HepG2 (cell line): Measurements from ENCODE around the gene RRP36.

Source experiments
- CTCF ChIP-seq: sonication (generic); formaldehyde crosslinking; IDR thresholded peaks from 2 replicates; pipeline ENCODE4 v1.5.0; 2020; ENCODE audit warnings: mild to moderate bottlenecking, missing genetic modification reagents, moderate library complexity
- FOSL1 ChIP-seq: sonication (generic); formaldehyde crosslinking; IDR thresholded peaks from 2 replicates; pipeline ENCODE4 v1.9.0; 2021; ENCODE audit warnings: missing genetic modification reagents, borderline replicate concordance
- HOXA5 ChIP-seq: sonication (generic); formaldehyde crosslinking; IDR thresholded peaks from 2 replicates; pipeline ENCODE4 v1.4.0; 2020; ENCODE audit warnings: missing genetic modification reagents
- MXI1 ChIP-seq: IDR thresholded peaks from 3 replicates; pipeline ENCODE4 v1.6.1; 2012; ENCODE audit warnings: low read depth, low read length, inconsistent platforms, borderline replicate concordance
- NCOA2 ChIP-seq: sonication (generic); formaldehyde crosslinking; IDR thresholded peaks from 2 replicates; pipeline ENCODE4 v1.8.0; 2022; ENCODE audit warnings: inconsistent platforms
- REST ChIP-seq, 2 experiments: IDR thresholded peaks; 2 replicates each; pipeline ENCODE4 v1.6.1; 2011 to 2012; ENCODE audit warnings: low read length in 2 of 2, borderline replicate concordance in 1 of 2, low read depth in 1 of 2, mild to moderate bottlenecking in 1 of 2, moderate library complexity in 1 of 2
- SMARCE1 ChIP-seq: fragments of 450-650 bp; IDR thresholded peaks from 2 replicates; pipeline ENCODE4 v1.6.1; 2017; ENCODE audit warnings: borderline replicate concordance
- TAF1 ChIP-seq: sonication (generic); formaldehyde crosslinking; IDR thresholded peaks from 2 replicates; pipeline ENCODE4 v1.4.0; 2020; ENCODE audit warnings: missing genetic modification reagents
- TBL1XR1 ChIP-seq: fragments of 150-350 bp; IDR thresholded peaks from 2 replicates; pipeline ENCODE4 v1.6.1; 2014; ENCODE audit warnings: borderline replicate concordance, low read length; ENCODE audit not compliant: partially characterized antibody
- U2AF2 ChIP-seq: fragments of 200-400 bp; formaldehyde crosslinking; IDR thresholded peaks from 2 replicates; pipeline ENCODE4 v1.6.1; 2017; ENCODE audit warnings: low read depth, mild to moderate bottlenecking, low read length
- ZNF549 ChIP-seq: sonication (generic); formaldehyde crosslinking; IDR thresholded peaks from 2 replicates; pipeline ENCODE4 v1.5.0; 2020; ENCODE audit warnings: missing genetic modification reagents
- ZNF609 ChIP-seq: sonication (generic); formaldehyde crosslinking; IDR thresholded peaks from 2 replicates; pipeline ENCODE4 v1.4.0; 2020; ENCODE audit warnings: mild to moderate bottlenecking, missing genetic modification reagents, borderline replicate concordance

GRCh38 chr6:43005844-43006243 is 15.6 kb upstream of the RRP36 start:
- TF ChIP-seq TAF1 (CRISPR knock-in tag) (no peak), ZNF549 (no peak), SMARCE1 (no peak), U2AF2 (no peak), TBL1XR1 (no peak), FOSL1 (CRISPR knock-in tag) (no peak), REST (IDR thresholded peaks at IDR 0.05; ENCODE audit: borderline replicate concordance in 1 of 2, low read depth in 1 of 2, low read length in 2 of 2) (no peak), HOXA5 (CRISPR knock-in tag) (no peak), NCOA2 (no peak), ZNF609 (CRISPR knock-in tag) (no peak), CTCF (CRISPR knock-in tag) (no peak), MXI1 (no peak)
